ENCODE data around the gene PGGHG.

The PGGHG gene

GRCh38 chr11:276219-276618 is 12.7 kb upstream of the PGGHG start:
- no peak overlapping the region for H3K27ac ChIP-seq
- H3K4me1 ChIP-seq (ENCODE audit: control insufficient read depth in 1 of 2, insufficient read depth in 1 of 2, low read depth in 1 of 2, low read length in 1 of 2), result peaks cover 39 to 57% of the 10 kb centered on the region in 2 experiments
- peak overlapping the region in 1 of 2 experiments; percentile 84 for H3K4me3 ChIP-seq (ENCODE audit: low read depth in 1 of 2, low read length in 1 of 2)
- no peaks in the 10 kb centered on the region for H3K9me3 ChIP-seq
- peaks cover 46% of the 10 kb centered on the region for H3K27me3 ChIP-seq
- H3K36me3 ChIP-seq, result peaks cover 12% of the 10 kb centered on the region
- no peak for TF ChIP-seq CTCF (IDR thresholded peaks at IDR 0.05)

GRCh38 chr11:278001-278951 is 10.7 kb upstream of the PGGHG start, which contains the start of gene NLRP6:
Gene NLRP6, plus strand, starts transcription at chr11:278407. Its CDS starts 163 bp downstream, at chr11:278570.
- Histone ChIP-seq H3K36me3 (peaks cover 30% of the 10 kb centered on the region), H3K27ac (peak within 1 kb of the TSS; percentile 86), H3K4me3 (ENCODE audit: low read depth in 1 of 2, low read length in 1 of 2) (peak within 1 kb of the TSS; percentile 84), H3K4me1 (ENCODE audit: control insufficient read depth in 1 of 2, insufficient read depth in 1 of 2, low read depth in 1 of 2, low read length in 1 of 2) (peaks cover 52 to 74% of the 10 kb centered on the region in 2 experiments), H3K9me3 (no peaks in the 10 kb centered on the region), H3K27me3 (peaks cover 66% of the 10 kb centered on the region)
- no peak for TF ChIP-seq CTCF (IDR thresholded peaks at IDR 0.05)

- Histone ChIP-seq H3K4me1 (ENCODE audit: control insufficient read depth in 1 of 2, insufficient read depth in 1 of 2, low read depth in 1 of 2, low read length in 1 of 2) (peaks cover 60 to 77% of the 10 kb centered on the region in 2 experiments), H3K27ac (peak overlapping the region; percentile 86), H3K36me3 (peaks cover 35% of the 10 kb centered on the region), H3K27me3 (peaks cover 76% of the 10 kb centered on the region), H3K9me3 (no peaks in the 10 kb centered on the region), H3K4me3 (ENCODE audit: low read depth in 1 of 2, low read length in 1 of 2) (peak overlapping the region; percentile 84)
- TF ChIP-seq CTCF (IDR thresholded peaks at IDR 0.05), result no peak
These were observed 9.6 kb upstream of the PGGHG start for GRCh38 chr11:279040-279965.

GRCh38 chr11:279966-280705 is 8.8 kb upstream of the PGGHG start:
- no peaks in the 10 kb centered on the region for H3K9me3 ChIP-seq
- H3K4me1 ChIP-seq (ENCODE audit: control insufficient read depth in 1 of 2, insufficient read depth in 1 of 2, low read depth in 1 of 2, low read length in 1 of 2), result peaks cover 54 to 68% of the 10 kb centered on the region in 2 experiments
- H3K27me3 ChIP-seq, result peaks cover 83% of the 10 kb centered on the region
- no peak for TF ChIP-seq CTCF (IDR thresholded peaks at IDR 0.05)
- peaks cover 43% of the 10 kb centered on the region for H3K36me3 ChIP-seq
- peak overlapping the region; percentile 86 for H3K27ac ChIP-seq
- peak overlapping the region; percentile 84 for H3K4me3 ChIP-seq (ENCODE audit: low read depth in 1 of 2, low read length in 1 of 2)

All from neutrophil (primary cell).